SKM-1 treated with dmso at 0.1 percent for 144 hours (cell line): ENCODE data around the gene ING5.

Experiments used
- DNase-seq: peaks from one replicate; lab custom pipeline; 2025; ENCODE audit not compliant: unreplicated experiment; lab: John Stamatoyannopoulos, UW

The ING5 gene

DNA sequence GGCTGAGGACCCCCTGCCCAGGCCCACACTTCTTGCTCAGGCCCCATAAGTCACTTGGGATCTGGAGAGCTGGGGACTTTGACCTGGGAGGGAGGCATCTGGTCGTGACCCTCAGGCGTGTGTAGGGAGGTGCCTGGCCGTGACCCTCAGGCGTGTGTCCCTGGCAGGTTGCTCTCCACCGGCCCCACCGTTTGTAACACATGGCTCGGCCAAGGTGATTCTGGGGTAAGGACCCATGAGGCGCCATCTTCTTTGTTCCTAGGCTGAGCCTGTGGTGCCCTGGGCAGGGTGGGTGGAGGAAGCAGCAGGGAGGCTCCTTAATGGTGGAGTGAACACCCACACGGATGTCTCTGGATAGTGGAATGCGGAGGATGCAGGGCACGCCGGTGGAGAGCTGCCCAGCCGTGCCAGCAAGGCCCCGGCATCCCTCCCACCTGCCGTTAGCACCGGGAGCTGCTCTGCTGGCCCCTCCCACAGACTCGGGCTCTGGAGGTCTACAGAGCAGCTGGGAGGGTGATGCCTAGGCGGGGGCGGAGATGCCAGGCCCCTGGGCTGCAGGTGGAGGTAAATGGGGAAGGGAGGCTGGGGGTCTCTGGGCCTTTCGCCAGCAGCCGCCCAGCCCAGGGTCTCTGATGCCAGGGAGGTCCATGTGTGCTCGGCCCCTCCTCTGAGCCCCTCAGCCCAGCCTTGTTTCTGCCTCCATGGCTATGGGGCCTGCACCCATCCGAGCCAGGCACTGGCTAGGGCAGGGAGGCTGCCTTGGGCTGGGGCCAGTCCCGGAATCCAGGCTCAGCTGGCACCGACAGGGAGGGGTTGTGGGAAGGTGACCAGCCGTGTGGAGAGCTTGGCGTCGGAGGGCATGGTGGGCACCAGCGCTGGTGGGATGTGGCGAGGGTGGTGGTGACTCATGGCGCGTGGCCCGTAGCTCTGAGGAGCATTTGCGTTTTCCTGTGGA lies 73.7 kb downstream of the ING5 start:
- DNase-seq, result no peak

DNA sequence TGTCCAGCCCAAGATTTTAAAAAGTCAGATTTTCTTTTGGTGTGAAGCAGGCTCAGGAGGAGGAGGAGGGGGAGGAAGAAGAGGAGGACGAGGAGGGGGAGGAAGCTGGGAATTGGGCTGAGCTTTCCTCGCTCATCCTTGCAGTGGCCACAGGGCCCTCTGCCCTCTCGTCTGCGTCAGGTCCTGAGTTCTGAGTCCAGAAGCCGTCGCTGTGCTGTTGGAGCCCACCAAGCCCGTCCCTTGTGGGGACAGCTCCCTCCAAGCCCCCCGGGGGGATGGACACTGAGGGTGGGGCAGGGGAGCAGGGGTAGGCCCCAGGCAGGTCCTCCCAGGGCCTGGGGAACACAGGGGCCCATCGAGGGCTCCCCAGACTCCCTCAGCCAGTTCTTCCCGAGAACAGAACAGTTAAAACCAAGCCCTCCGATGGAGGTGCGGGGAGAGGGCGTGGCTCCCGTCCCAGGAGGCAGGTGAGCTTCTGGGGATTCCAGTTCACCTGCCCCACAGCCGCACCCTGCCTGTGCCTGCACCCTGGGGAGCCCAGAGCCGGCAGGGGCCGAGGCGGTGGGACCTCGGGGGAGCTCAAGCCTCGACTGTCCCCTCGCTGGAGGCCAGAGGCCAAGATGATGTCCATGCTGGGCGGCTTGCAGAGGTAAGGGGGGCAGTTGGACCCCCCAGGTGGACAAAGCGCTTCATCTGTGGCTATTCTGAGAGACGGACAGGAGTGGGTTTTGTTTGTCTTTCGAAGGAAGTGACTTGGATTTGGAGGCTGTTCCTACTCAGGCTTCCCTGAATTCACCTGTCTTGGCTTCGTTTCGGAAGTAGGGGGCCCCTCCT lies 74.7 kb downstream of the ING5 start, which contains the start of gene GAL3ST2:
Gene GAL3ST2 (plus strand): TSS at position 487 of the 834 bp plus-strand sequence. CDS start 134 bp downstream, at position 621.
- no peak for DNase-seq

DNA sequence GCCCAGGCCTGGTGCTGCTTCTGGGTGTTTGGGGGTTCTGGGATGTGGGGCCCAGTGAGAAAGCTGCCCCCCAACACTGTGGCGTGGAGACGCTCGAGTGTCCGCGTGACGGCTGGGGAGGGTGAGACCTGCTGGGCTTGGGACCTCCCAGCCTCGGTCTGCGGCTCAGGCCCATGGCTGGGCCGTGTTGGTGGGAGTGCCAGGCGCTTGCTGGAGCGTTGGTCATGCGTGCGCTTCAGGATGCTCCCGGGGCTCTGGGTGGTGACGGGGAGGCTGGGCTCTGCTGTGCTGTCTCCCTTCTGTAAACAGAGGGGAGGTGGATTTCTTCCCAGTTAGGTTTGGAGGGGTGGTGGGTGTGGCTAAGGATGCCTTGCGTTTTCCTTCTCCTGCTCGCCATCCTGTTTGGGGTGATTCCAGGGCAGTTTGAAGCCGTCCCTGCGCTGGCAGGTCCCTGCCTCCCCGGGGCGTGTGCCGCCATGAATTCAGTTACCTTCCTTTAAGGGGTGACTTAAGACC lies 75.4 kb downstream of the ING5 start:
- no peak for DNase-seq

DNA sequence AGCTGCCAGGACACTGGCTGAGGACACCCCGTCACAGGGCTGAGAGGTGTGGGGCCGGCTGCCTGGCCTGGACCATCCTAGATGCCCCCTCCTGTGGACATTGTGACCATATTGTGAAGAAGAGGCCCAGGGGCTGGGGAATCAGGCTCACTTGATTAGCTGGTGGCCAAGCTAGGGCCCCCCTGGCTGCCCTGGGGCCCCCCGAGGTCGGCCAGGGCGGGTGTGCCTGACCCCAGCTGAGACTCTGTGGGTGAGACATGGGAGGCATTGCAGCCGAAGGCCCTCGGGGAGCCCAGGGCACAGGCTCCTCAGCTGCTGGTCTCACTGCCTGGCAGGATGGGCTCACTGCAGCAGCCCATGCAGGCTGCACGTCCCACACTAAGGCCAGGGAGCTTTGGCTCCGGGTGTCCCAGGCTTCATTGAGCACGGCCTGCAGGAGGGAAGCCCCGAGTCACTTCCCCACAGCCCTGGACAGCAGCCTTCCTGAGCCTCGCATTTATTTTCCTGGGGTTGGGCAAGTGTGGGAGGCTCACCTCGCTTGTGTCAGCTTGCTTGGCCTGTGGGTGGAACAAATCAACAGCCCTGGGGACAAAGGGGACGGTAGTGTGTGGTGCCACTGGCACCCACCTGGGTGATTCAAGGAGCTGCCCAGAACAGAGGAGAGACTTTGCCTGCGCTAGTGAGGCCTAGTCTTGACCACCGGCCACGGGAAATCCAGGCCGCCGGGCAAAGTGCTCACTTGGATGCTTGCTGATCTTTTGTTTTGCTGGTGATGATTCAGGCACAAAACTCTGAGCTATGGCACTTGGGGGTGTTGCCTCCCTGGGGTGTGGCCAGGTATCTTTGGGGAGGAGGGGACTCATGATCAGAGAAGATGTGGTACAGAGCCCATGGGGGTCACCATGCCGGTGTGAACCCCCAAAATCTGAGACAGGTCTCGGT lies 76.1 kb downstream of the ING5 start:
- no peak for DNase-seq
